ENCODE results near the gene CALHM5. TPM values are rescaled to one million over a fixed set of nuclear protein-coding genes. Genes with fewer than 3 reads are reported as not detected.

Gene CALHM5
- 0.19 and 0.29 TPM in 2 replicates for total RNA-seq (2014; rRNA removed; shearing (Covaris generic))

GRCh38 chr6:116511424-116512110 lies at the start of gene CALHM5:
Gene CALHM5, plus strand, starts transcription at chr6:116511639. Its CDS starts 58 bp downstream, at chr6:116511697.

GRCh38 chr6:116545651-116546050 lies 34.2 kb downstream of the CALHM5 start, which contains the start of gene TRAPPC3L:
Gene TRAPPC3L, minus strand, starts transcription at chr6:116545684. Its CDS starts 170 bp downstream, at chr6:116545514.

GRCh38 chr6:116553451-116553850 lies 42.0 kb downstream of the CALHM5 start, which contains the start of gene CALHM4:
Gene CALHM4, plus strand, starts transcription at chr6:116553751. Its CDS starts 43 bp downstream, at chr6:116553794.

GRCh38 chr6:116570856-116571682 lies 59.6 kb downstream of the CALHM5 start, which contains the start of gene RWDD1:
Gene RWDD1, plus strand, starts transcription at chr6:116571504. Its CDS starts 79 bp downstream, at chr6:116571583.

Other genes with a start within 250 kb of the CALHM5 start
- 25.2 and 29.4 TPM in 2 replicates for gene TSPYL1, start 231.7 kb upstream of the CALHM5 start, total RNA-seq (2014; rRNA removed; shearing (Covaris generic))
- 3.6 and 3.9 TPM in 2 replicates for gene DSE, start 140.7 kb upstream of the CALHM5 start, total RNA-seq (2014; rRNA removed; shearing (Covaris generic))
- 0.38 and 0.82 TPM in 2 replicates for gene CALHM6, start 50.3 kb upstream of the CALHM5 start, total RNA-seq (2014; rRNA removed; shearing (Covaris generic))
- gene TRAPPC3L, start 34.0 kb downstream of the CALHM5 start, total RNA-seq (2014; rRNA removed; shearing (Covaris generic)) = not detected in 2 replicates
- not detected in 2 replicates for gene CALHM4, start 42.1 kb downstream of the CALHM5 start, total RNA-seq (2014; rRNA removed; shearing (Covaris generic))
- gene RWDD1, start 59.9 kb downstream of the CALHM5 start, total RNA-seq (2014; rRNA removed; shearing (Covaris generic)) = 12.4 and 27.9 TPM in 2 replicates
- 0.30 and 0.40 TPM in 2 replicates for gene RSPH4A, start 104.8 kb downstream of the CALHM5 start, total RNA-seq (2014; rRNA removed; shearing (Covaris generic))
- 8.1 and 8.4 TPM in 2 replicates for gene ZUP1, start 157.1 kb downstream of the CALHM5 start, total RNA-seq (2014; rRNA removed; shearing (Covaris generic))
- 4.0 and 6.0 TPM in 2 replicates for gene KPNA5, start 169.6 kb downstream of the CALHM5 start, total RNA-seq (2014; rRNA removed; shearing (Covaris generic))